Central memory CD8-positive, alpha-beta T cell (primary cell): ENCODE measurements around the gene NHS.

Experiments used
- ATAC-seq: fragments of 150-1000 bp; cut with Tn5 transposase; replicated peaks from 2 replicates; pipeline ENCODE4 v1.10.0; 2022; ENCODE audit warnings: mild to moderate bottlenecking, moderate FRiP score, moderate number of reproducible peaks; ENCODE audit not compliant: poor library complexity, severe bottlenecking; ENCODE audit errors: extremely low read depth
- DNase-seq, 2 donors: peaks; one replicate each; pipeline ENCODE4 v3.0.0; 2021; ENCODE audit warnings: low spot score in 2 of 2
- H3K27ac Mint-ChIP-seq: one replicate; pipeline ENCODE4 v1.8.0; 2022; ENCODE audit warnings: low read depth, mild to moderate bottlenecking, moderate library complexity, mixed read lengths
- H3K27me3 Mint-ChIP-seq: one replicate; pipeline ENCODE4 v1.8.0; 2022; ENCODE audit warnings: mixed read lengths
- H3K36me3 Mint-ChIP-seq: one replicate; pipeline ENCODE4 v1.8.0; 2022; ENCODE audit warnings: mild to moderate bottlenecking, moderate library complexity, mixed read lengths; ENCODE audit not compliant: insufficient read depth
- H3K4me1 Mint-ChIP-seq: one replicate; pipeline ENCODE4 v1.8.0; 2022; ENCODE audit warnings: mixed read lengths
- H3K4me3 Mint-ChIP-seq: one replicate; pipeline ENCODE4 v1.8.0; 2022; ENCODE audit warnings: mild to moderate bottlenecking, moderate library complexity, mixed read lengths
- H3K9me3 Mint-ChIP-seq: one replicate; pipeline ENCODE4 v1.8.0; 2022; ENCODE audit warnings: mixed read lengths

The NHS gene

DNA sequence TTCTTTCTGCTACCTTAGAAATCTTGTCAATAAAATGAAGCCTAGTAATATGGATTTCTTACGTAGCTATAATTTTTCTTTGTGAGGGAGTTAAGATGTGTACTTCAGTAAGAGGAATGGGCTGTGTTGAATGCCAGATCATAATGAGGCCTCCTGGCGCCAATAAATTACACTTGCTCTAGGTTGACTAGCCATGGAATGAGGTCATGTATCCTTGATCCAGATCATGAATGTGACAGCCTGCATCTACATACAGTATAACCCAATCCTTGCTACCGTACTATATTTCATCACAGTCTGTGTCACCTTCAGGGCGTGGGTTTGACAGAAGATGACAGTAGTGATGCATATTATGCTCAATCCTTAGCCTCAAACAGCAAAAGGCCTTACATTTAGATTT lies 36.2 kb downstream of the NHS start:
- H3K4me1 Mint-ChIP-seq = no peaks in the 10 kb centered on the region
- DNase-seq (no peak), ATAC-seq (no peak)
- H3K36me3 Mint-ChIP-seq = no peaks in the 10 kb centered on the region
- no peaks in the 10 kb centered on the region for H3K27me3 Mint-ChIP-seq
- no peak overlapping the region for H3K4me3 Mint-ChIP-seq
- no peak overlapping the region for H3K27ac Mint-ChIP-seq
- no peaks in the 10 kb centered on the region for H3K9me3 Mint-ChIP-seq

DNA sequence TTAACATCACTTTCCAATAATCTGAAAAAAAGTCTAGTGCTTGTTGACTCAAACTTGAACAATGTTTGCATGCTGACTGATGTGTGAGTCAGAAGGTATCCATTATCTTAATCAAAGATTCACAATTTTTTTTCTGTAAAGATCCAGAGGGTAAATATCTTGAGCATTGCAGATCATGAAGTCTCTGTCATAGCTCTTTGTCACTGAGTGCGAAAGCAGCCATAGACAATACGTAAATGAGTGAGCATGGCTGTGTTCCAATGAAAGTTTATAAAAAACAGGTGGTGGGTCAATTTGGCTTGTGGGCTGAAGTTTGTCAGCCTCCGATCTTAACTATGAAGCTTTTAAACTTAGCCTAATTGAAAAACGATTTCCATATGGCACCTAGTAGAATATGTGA lies 37.7 kb downstream of the NHS start:
- Mint-ChIP-seq H3K27me3 (no peaks in the 10 kb centered on the region), H3K36me3 (no peaks in the 10 kb centered on the region), H3K4me1 (no peaks in the 10 kb centered on the region), H3K9me3 (no peaks in the 10 kb centered on the region), H3K27ac (no peak overlapping the region), H3K4me3 (no peak overlapping the region)
- ATAC-seq = no peak
- DNase-seq = no peak

DNA sequence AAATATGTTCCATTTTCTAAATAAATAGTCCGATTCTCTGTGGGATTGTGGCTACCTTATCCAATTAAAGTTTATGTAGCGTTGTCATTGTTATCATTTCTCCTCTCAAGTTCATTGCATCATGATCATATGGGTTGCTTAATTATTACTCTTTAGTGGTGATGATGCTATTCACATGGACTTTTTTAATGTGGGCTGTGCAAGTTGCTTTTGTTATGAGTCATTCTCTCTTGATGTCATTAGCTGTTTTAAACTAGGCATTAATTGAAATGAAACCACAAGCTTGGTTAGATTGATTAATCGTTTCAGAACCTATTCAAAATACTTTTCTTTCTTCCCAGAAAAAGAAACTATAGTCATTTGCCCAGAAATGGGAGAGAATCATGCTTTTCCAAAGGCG lies 38.2 kb downstream of the NHS start:
- ATAC-seq (no peak), DNase-seq (no peak)
- no peak overlapping the region for H3K27ac Mint-ChIP-seq
- H3K4me3 Mint-ChIP-seq = no peak overlapping the region
- no peaks in the 10 kb centered on the region for H3K36me3 Mint-ChIP-seq
- H3K27me3 Mint-ChIP-seq = no peaks in the 10 kb centered on the region
- no peaks in the 10 kb centered on the region for H3K4me1 Mint-ChIP-seq
- H3K9me3 Mint-ChIP-seq = no peaks in the 10 kb centered on the region

DNA sequence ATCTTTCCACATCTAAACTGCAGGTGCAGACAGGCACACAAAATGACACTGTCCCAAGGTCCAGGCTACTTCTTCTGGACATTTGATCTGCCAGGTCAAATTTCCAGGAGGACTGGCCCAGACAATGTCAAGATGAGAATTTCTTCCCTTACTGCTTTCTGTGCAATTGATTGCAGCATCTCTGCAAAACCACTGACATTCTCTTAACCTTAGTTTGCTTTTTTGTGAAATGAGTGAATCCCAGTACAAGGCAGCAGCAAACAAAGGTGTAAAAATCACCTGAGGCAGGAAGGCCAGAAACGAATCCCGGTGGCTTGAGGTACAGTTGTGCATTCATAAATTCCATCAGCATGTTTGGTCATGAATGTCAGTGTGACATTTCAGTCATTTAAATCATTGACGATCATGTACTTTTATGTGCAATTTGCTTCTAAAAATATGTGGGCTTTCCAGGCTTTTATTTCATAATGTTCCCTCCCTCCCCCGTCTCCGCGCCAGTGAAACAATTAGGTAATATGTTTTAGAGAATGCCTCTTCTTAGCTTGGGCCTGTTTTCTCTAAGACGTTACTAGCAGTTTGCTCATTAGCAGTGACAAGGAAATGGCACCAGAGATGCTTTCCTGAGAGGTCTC lies 39.1 kb downstream of the NHS start:
- no peak overlapping the region for H3K27ac Mint-ChIP-seq
- DNase-seq = no peak
- H3K4me1 Mint-ChIP-seq = no peaks in the 10 kb centered on the region
- no peaks in the 10 kb centered on the region for H3K9me3 Mint-ChIP-seq
- no peak for ATAC-seq
- H3K36me3 Mint-ChIP-seq = no peaks in the 10 kb centered on the region
- H3K27me3 Mint-ChIP-seq = no peaks in the 10 kb centered on the region
- H3K4me3 Mint-ChIP-seq = no peak overlapping the region

DNA sequence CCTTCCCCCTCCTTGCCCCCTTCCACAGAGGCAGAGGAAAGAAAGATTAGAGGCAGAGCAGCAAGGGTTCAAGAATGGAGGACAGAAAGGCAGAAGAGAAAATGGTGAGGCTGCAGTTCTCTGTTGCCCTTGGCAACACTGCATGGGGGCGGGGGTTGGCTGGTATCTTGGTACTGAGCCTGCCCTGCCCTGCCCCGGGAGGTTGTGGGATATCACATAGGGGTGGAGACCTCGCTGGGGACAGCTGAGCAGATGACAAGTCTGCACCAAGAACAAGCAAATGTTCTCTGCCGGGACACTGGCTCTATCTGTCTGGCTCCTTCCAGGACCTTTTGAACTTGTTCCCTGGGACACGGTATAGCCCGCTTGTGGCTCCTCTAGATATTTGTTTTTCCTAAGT lies 39.8 kb downstream of the NHS start:
- no peak overlapping the region for H3K27ac Mint-ChIP-seq
- no peaks in the 10 kb centered on the region for H3K36me3 Mint-ChIP-seq
- H3K27me3 Mint-ChIP-seq = no peaks in the 10 kb centered on the region
- no peaks in the 10 kb centered on the region for H3K9me3 Mint-ChIP-seq
- H3K4me3 Mint-ChIP-seq = no peak overlapping the region
- H3K4me1 Mint-ChIP-seq = no peaks in the 10 kb centered on the region
- ATAC-seq (no peak), DNase-seq (no peak)

DNA sequence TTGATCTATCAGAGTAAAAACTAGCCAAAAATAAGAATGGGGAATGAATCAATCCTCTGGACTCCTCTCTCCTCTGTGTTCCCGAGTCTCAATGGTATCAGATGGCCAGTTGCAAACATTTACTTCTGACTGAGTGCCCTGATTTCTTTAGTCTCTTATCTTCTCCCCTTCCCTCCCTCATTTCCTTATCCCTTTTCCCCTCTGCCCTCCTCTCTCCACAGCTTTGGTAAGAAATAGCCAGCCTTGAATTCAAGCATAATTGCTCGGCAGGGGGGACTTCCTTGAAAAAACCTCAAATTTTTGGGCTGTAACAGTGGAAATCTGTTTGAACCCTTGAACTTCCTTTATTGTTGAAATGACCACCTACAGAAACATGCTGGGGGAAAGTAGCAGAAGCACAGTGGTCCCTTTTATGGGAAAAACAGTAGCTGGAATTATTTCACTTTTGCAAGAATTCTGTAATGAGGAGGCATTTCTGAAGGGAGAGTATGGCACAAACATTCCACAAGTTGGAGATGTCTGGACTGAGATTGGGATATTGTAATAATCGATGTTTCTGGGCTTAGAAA lies 40.3 kb downstream of the NHS start:
- no peak overlapping the region for H3K4me3 Mint-ChIP-seq
- ATAC-seq (no peak), DNase-seq (no peak)
- H3K4me1 Mint-ChIP-seq = no peaks in the 10 kb centered on the region
- H3K27me3 Mint-ChIP-seq = no peaks in the 10 kb centered on the region
- H3K27ac Mint-ChIP-seq = no peak overlapping the region
- no peaks in the 10 kb centered on the region for H3K36me3 Mint-ChIP-seq
- peaks cover 4% of the 10 kb centered on the region for H3K9me3 Mint-ChIP-seq

DNA sequence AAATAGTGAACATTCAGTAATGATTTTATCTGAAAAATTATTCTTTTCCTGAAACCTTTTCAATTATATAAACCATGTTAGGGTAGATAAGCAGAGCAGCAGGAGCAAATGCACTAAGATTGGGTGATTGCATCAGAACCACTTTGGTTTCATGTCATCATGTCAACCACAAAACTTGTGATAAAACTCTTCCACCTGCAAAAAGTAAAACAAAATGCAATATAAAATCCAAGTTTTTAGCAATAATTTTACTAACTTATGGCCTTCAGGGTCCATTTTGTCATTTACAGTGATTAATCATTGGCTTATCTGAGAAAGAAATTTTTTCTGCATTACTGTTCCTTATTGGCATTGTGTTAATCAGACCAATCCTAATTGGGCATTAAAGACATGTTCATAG lies 42.4 kb downstream of the NHS start:
- DNase-seq (no peak), ATAC-seq (no peak)
- no peaks in the 10 kb centered on the region for H3K27me3 Mint-ChIP-seq
- H3K4me3 Mint-ChIP-seq = no peak overlapping the region
- no peak overlapping the region for H3K27ac Mint-ChIP-seq
- H3K36me3 Mint-ChIP-seq = no peaks in the 10 kb centered on the region
- no peaks in the 10 kb centered on the region for H3K4me1 Mint-ChIP-seq
- H3K9me3 Mint-ChIP-seq = peaks cover 5% of the 10 kb centered on the region

DNA sequence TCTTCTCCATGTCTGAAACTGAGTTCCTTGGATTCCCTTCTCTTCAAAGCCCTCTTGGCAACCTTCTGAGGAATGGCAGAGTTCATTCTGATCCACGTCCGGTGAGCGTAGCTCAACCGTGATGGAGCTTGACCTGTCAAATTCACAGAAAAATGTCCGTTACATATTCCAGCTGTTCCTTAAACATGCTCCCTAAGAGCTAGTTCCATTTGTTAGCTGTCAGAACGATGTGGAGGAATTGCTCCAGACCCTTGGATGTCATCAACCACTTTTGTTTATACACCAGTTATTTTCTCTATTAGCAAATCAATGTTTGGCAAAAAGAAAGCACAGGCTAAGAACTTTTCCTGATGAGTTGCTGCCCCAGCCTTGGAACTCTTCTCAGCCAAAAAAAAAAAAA lies 50.1 kb downstream of the NHS start:
- Mint-ChIP-seq H3K36me3 (no peaks in the 10 kb centered on the region), H3K4me3 (no peak overlapping the region), H3K9me3 (peaks cover 3% of the 10 kb centered on the region), H3K27ac (no peak overlapping the region), H3K27me3 (no peaks in the 10 kb centered on the region), H3K4me1 (no peaks in the 10 kb centered on the region)
- no peak for ATAC-seq
- DNase-seq = no peak

DNA sequence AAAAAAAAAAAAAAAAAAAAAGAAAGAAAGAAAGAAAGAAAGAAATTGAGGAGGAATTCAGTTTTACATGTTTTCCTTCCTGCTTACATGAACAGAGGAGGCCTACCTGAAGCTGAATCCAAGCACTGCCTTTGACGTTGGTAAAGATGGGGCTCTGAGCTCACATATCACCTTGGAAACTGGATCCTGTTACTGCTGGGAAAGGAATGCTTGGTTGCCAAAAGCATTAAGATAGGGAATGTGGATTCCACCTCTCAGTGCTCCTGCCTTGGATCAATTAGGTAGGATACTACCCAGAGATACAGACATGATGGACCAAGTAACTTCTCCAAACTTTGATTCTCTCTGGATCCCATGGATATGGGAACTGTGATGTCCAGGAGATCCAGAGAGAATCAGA lies 50.6 kb downstream of the NHS start:
- H3K27me3 Mint-ChIP-seq = no peaks in the 10 kb centered on the region

DNA sequence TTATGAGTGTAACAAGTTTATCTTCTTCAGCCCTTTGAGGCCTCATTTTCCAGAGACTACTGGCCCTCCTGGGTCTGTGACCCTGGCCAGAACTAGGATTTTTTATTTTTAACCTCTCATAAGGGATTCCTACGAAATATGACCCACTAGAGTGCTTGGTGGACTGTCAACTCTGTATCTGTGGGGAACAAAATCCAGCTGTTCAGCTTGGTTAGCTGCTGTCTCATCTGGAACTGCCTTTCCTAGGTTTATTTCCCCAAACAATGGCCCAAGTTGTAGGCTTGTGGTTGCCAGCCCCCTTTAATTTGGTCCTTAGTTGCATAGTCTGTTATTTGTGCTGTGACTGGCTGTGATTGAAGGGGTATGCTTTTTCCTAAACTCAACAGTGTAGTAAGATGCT lies 56.2 kb downstream of the NHS start:
- Mint-ChIP-seq H3K36me3 (no peaks in the 10 kb centered on the region), H3K27ac (no peak overlapping the region), H3K9me3 (no peaks in the 10 kb centered on the region), H3K4me3 (no peak overlapping the region), H3K27me3 (no peaks in the 10 kb centered on the region), H3K4me1 (no peaks in the 10 kb centered on the region)
- DNase-seq (no peak), ATAC-seq (no peak)

More for the DNA sequence above, 50.6 kb downstream of the NHS start:
- no peaks in the 10 kb centered on the region for H3K4me1 Mint-ChIP-seq
- no peak for ATAC-seq
- H3K27ac Mint-ChIP-seq = no peak overlapping the region
- H3K36me3 Mint-ChIP-seq = no peaks in the 10 kb centered on the region
- H3K4me3 Mint-ChIP-seq = no peak overlapping the region
- no peaks in the 10 kb centered on the region for H3K9me3 Mint-ChIP-seq
- no peak for DNase-seq

DNA sequence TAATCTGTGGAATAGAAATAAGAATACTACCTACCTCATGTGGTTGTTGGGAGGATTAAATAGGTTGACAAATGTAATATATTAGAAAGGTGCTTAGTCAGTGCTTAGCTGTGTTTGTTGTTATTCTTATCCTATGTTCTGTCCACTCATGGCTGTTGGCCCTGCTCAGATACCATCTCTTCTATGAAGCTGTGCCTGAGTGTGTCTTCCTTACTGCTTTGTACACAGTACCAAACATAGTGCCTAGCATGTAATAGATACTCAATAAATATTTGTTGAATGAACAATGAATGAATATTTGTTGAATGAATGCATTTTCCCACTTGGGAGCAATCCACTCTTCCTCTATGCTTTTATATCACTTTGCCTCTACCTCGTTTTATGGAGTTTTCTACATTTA lies 57.2 kb downstream of the NHS start:
- H3K4me3 Mint-ChIP-seq = no peak overlapping the region
- DNase-seq (no peak), ATAC-seq (no peak)
- no peak overlapping the region for H3K27ac Mint-ChIP-seq
- H3K4me1 Mint-ChIP-seq = no peaks in the 10 kb centered on the region
- H3K36me3 Mint-ChIP-seq = no peaks in the 10 kb centered on the region
- H3K9me3 Mint-ChIP-seq = no peaks in the 10 kb centered on the region
- H3K27me3 Mint-ChIP-seq = no peaks in the 10 kb centered on the region

DNA sequence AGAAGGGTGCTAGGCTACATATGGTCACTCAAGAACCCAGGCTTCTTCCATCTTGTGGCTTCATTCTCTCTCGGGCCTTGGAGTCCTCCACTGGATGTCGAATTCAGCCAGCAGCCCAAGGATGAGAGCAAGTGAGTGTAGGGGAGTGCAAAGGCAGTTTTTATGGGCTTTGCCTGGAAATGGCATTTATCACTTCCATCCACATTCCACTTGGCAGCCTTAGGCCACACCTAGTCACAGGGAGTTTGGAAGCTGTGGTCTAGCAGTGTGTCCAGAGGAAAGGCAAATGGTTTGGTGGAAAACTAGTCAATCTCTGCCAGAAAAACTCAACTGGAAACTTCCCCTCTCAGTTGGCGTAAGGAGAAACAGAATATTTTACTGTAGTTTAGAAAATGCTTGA lies 59.0 kb downstream of the NHS start:
- Mint-ChIP-seq H3K27me3 (no peaks in the 10 kb centered on the region), H3K9me3 (no peaks in the 10 kb centered on the region), H3K36me3 (no peaks in the 10 kb centered on the region), H3K4me1 (no peaks in the 10 kb centered on the region), H3K4me3 (no peak overlapping the region), H3K27ac (no peak overlapping the region)
- DNase-seq (no peak), ATAC-seq (no peak)

DNA sequence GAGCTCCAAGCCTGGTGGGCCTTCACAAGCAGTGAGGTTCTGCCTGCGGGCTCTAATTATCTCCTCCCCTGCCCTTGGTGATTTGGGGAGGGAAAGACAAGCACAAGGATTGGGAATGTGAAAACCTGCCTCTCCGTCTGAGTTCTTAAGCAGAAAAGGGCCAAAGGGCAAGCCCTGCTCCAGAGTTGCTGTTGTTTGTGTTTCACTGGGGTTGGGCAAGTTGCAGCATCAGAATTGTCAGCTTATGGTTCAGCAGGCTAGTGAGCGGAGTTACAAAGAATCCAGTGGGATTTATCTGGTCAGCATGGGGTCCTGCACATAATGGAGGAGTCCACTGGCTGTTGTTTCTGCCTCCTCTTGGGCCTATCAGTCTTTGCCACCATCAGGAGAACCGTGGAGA lies 60.5 kb downstream of the NHS start:
- no peaks in the 10 kb centered on the region for H3K27me3 Mint-ChIP-seq
- no peaks in the 10 kb centered on the region for H3K9me3 Mint-ChIP-seq
- H3K4me3 Mint-ChIP-seq = no peak overlapping the region
- ATAC-seq = no peak
- H3K36me3 Mint-ChIP-seq = no peaks in the 10 kb centered on the region
- no peak overlapping the region for H3K27ac Mint-ChIP-seq
- no peaks in the 10 kb centered on the region for H3K4me1 Mint-ChIP-seq
- no peak for DNase-seq
